PFSK-1 (cell line): ENCODE measurements around the gene PHF19.

ENCODE experiments used
- FOXP2 ChIP-seq: optimal IDR thresholded peaks from 2 replicates; pipeline ENCODE3; 2011; ENCODE audit warnings: borderline replicate concordance, control low read depth, inconsistent platforms; ENCODE audit not compliant: insufficient read depth; ENCODE audit errors: extremely low read length, extremely low read depth
- POLR2AphosphoS5 ChIP-seq: IDR thresholded peaks from 2 replicates; pipeline ENCODE4 v1.6.1; 2012; ENCODE audit warnings: low read depth, mild to moderate bottlenecking, control low read depth, low read length, moderate library complexity
- REST ChIP-seq, 2 experiments: IDR thresholded peaks; 2 replicates each; pipeline versions ENCODE4 v1.6.1 to v1.8.0; 2011 to 2012; ENCODE audit warnings: low read depth in 2 of 2, low read length in 2 of 2, control low read depth in 1 of 2, inconsistent platforms in 1 of 2, mild to moderate bottlenecking in 1 of 2, moderate library complexity in 1 of 2; ENCODE audit not compliant: insufficient read depth in 1 of 2
- SIN3A ChIP-seq: IDR thresholded peaks from 2 replicates; pipeline ENCODE4 v1.6.1; 2012; ENCODE audit warnings: mild to moderate bottlenecking, low read length, moderate library complexity, borderline replicate concordance; ENCODE audit not compliant: insufficient read depth
- TAF1 ChIP-seq: IDR thresholded peaks from 2 replicates; pipeline ENCODE4 v1.6.1; 2012; ENCODE audit warnings: low read length, control low read depth, borderline replicate concordance; ENCODE audit not compliant: insufficient read depth

PHF19 gene

GRCh38 chr9:120818595-120818994, 58.4 kb downstream of the PHF19 start:
- TF ChIP-seq FOXP2 (no peak), TAF1 (no peak), SIN3A (no peak), POLR2AphosphoS5 (no peak), REST (IDR thresholded peaks at IDR 0.05; ENCODE audit: insufficient read depth in 1 of 2, low read depth in 2 of 2, low read length in 2 of 2) (no peak)

GRCh38 chr9:120815075-120815474, 61.9 kb downstream of the PHF19 start:
- no peak for TF ChIP-seq SIN3A
- no peak for TF ChIP-seq TAF1
- no peak for TF ChIP-seq FOXP2
- no peak for TF ChIP-seq POLR2AphosphoS5
- TF ChIP-seq REST (IDR thresholded peaks at IDR 0.05; ENCODE audit: insufficient read depth in 1 of 2, low read depth in 2 of 2, low read length in 2 of 2), result no peak

GRCh38 chr9:120808931-120809330, 68.1 kb downstream of the PHF19 start:
- TF ChIP-seq TAF1 (no peak), FOXP2 (no peak), POLR2AphosphoS5 (no peak), SIN3A (no peak), REST (IDR thresholded peaks at IDR 0.05; ENCODE audit: insufficient read depth in 1 of 2, low read depth in 2 of 2, low read length in 2 of 2) (no peak)

- TF ChIP-seq REST (IDR thresholded peaks at IDR 0.05; ENCODE audit: insufficient read depth in 1 of 2, low read depth in 2 of 2, low read length in 2 of 2) (no peak), FOXP2 (no peak), SIN3A (no peak), TAF1 (no peak), POLR2AphosphoS5 (no peak)
Observed at GRCh38 chr9:120807607-120808379, 69.2 kb downstream of the PHF19 start.
